HG02973 (cell line): ENCODE data around the gene ABHD8.
A peak's percentile ranks its signal among the peaks of the same experiment; 100 is the strongest.

Source experiments
- ATAC-seq: cut with Tn5 transposase; IDR thresholded peaks from one replicate; pipeline ENCODE4 v1.9.1; 2021; ENCODE audit warnings: moderate library complexity; ENCODE audit not compliant: unreplicated experiment

The ABHD8 gene, protein sequence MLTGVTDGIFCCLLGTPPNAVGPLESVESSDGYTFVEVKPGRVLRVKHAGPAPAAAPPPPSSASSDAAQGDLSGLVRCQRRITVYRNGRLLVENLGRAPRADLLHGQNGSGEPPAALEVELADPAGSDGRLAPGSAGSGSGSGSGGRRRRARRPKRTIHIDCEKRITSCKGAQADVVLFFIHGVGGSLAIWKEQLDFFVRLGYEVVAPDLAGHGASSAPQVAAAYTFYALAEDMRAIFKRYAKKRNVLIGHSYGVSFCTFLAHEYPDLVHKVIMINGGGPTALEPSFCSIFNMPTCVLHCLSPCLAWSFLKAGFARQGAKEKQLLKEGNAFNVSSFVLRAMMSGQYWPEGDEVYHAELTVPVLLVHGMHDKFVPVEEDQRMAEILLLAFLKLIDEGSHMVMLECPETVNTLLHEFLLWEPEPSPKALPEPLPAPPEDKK

DNA sequence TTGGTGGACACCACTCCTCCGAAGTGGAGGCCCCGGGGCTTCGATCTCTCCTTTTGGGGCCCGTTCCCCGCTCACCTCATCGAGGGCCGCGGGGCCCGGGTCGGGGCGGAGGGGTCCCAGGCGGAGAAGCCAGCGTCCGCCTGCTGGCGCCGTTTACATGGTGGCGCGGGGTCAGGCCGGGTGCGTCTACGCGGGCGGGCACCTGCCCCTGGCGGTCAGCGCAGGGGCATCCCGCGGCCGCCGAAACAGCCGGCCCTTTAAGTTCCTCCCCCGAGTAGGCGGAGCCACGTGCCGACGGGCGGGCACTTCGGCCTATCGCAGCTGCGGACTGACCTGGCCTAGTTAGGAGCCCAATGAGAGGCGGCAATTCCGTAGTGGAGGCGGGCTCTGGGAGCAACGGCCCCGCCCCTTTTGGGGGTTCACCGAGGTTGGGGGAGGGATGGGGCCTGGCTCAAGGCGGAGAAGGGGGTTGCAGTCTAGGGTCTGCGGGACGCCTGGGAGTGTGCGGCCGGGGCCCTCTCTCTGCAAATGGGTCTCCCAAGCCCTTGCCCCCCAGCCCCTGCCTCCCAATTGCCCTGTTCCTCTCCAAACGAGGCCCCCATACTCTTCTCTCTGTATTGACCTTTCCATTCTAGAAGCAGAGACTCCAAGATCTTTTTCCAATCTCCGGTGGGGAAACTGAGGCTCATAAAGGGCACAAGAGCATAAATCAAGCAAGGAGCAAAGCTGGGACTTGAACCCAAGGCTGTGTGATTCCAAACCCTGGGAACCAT, at the start of gene ABHD8:
Gene ABHD8 (minus strand): TSS at position 259 of the 773 bp plus-strand sequence. CDS start 1,809 bp downstream, outside the sequence.
- ATAC-seq, result peak; percentile 61

DNA sequence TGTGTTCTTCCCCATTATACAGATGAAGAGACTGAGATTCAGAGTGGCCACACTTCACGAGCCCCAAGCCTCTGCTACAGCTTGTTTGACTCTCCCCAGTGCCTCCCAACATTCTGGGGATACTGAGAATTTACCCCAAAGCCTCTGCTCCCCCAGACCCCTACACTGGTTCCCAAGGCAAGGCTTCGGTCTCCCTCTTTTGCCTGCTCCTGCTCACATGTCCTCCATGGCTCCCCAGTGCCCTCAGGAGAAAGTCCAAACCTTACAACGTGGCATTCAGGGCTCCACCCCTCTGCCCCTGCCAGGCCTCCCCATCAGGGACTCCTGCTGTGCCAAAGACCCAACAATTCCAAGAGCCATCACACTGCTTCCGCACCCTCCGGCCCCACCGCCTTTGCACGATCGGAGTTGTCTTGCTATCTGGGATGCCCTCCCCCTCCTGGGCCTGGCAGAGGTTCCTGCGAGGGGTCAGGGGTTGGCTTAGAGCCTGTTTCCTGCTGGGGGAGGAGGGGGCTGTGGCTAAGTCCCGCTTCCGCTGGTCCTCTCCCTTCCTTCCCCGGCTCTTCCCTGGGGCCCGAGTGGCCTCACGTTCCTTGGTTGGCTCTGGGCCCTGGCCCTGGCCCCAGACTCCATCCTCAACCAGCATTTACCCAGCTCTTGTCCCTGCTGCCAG, 49.5 kb upstream of the ABHD8 start:
- no peak for ATAC-seq

DNA sequence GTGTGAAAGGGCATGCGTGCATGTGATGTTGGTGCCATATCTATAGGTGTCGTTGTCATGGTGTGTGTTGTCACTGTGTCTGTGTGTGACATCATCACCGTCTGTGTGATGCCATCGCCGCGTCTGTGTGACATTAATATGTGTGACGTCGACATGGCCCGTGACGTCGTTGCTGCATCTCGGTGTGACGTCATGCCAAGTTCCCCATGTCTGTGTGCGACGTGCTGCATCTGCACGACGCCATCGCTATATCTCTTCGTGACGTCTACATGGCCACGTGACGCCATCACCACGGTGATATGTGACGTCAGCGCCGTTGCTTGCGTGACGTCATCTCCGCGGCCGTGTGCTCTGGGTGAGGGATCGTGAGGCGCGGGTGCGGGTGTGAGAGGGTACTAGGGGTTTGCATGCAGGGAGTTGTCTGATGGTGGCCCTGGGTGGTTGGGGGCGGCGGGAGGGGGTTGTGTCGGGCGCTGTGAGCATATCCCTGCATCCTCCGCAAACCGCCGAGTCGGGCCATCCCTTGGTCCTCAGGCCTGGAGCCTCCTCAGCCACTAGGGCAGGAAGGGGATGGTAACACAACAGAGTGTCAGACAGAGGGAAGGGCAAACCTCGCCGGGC, 48.7 kb upstream of the ABHD8 start:
- no peak for ATAC-seq

DNA sequence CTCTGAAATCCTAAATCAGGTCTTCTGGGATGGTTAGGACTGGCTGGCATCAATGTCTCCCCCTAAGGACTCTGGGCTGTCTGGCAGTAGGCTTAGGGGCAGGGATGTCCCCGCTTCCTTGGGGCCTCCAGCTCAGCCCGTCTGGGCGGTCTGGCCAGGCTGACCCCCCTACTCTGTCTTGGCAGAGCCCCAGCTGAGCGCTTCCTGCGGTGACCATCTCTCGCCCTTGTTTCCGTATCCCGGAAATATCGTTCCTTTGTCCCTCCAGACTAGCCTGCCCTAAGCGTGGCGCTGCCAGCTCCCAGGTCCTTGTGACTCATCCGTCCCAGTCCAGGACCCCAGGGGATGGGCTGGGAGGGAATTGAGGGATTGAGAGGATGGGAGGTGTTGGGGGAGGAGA, 45.5 kb upstream of the ABHD8 start:
- no peak for ATAC-seq

DNA sequence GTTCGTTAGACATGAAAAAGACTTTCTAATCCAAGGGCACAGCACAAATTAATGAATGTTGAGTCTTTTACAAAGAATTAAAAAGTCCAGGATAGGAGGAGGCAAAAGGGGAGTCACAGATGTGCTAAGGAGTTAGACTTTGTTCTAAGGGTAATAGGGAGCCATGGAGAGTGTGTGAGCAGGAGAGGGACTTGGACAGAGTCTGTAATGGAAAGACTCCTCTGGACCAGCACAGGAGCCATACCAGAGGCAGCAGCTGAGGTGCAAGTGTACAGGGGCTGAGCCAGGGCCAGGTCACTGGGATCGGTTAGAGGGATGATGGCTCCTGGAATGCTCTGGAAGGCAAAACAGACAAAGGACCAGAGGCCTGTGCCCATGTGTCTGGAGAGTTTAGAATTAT, 44.7 kb upstream of the ABHD8 start:
- ATAC-seq, result no peak

DNA sequence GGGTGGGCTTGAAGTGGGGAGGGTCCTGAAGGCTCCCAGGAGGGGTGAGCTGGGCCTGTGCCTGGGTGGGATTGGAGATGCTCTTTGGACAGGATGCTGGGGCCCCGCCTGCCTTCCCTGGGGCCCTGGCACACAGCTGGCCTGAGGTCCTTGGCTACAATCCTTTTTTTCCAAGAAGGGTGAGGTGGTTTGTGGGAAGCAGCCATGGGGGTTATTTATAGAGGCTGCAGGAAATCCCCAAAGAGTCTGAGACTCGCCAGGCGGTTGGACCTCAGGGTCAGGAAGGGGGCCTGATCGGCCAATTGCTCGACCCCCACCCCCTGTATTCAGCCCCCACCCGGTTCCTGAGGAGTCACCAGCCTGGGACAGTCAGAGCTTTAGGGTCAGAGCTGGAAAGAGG, 44.1 kb upstream of the ABHD8 start:
- ATAC-seq, result no peak

DNA sequence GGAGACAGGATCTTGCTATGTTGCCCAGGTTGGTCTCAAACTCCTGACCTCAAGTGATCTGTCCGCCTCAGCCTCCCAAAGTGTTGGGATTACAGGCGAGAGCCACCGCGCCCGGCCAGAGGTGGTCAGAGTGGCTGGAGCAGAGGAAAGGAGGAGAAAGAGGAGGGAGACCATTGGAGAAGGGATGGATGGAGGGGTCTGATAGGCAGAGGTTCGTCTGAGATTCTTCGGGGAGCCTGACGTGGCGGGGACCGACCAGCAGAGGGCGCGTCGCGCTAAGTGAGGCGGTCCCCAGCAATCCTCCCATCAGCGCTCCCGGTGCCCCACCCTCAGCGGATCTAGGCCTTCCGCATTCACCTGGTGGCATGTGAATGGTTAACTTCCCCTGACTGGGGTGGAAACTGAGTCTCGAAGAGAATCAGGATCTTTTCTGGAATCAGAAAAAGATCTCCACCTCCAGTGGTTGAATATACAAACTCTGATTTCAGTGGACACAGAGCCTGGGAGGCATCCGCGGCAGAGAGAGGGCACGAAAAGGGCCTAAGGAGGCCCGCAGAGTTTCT, 43.0 kb upstream of the ABHD8 start:
- ATAC-seq, result no peak

DNA sequence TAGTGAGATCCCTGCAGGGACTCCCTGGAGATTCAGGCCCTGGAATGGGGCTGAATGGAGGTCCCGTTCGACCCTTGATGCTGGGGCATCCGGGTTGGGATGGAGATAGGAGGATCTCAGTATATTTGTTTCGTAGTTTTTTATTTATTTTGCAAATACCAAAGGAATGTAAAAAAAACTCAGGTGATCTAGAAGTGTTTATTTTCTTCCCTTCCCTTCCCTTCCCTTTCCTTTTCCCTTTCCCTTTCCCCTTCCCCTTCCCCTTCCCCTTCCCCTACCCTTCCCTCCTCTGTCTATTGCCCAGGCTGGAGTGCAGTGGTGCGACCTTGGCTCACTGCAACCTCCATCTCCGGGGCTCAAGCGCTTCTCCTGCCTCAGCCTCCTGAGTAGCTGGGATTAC, 38.6 kb upstream of the ABHD8 start:
- ATAC-seq, result no peak

DNA sequence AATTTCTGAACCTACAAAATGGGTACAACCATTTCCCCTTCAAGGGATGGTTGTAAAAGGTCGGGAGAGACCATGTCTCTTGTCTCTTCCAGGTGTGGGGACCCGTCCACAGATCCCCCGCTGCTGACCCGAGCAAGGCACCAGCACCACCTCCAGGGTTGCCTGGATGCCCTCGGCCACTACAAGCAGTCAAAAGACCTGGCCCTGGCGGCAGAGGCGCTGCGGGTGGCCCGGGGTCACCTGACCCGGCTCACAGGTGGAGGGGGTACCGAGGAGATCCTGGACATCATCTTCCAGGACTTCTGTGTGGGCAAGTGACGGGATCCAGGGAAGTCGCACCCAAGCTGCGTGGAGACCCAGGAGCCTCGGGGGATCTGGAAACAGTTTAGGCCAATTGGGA, 38.2 kb upstream of the ABHD8 start:
- no peak for ATAC-seq

DNA sequence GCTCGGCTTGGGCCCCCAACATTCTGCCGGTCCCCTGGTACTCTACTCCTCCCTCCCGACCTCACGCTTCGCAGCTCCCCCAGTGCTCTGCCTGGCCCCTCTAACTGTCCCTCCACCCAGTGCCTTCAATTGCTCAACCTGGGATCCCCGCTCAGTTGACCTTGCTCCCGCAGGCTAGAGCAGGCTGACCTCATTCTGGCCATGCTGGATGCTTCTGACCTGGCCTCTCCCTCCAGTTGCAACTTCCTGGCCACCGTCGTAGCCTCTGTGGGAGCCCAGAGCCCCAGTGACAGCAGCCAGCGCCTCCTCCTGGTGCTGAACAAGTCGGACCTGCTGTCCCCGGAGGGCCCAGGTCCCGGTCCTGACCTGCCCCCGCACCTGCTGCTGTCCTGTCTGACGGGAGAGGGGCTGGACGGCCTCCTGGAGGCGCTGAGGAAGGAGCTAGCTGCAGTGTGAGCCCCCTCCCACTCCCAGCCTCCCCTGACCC, 37.7 kb upstream of the ABHD8 start:
- ATAC-seq, result no peak

DNA sequence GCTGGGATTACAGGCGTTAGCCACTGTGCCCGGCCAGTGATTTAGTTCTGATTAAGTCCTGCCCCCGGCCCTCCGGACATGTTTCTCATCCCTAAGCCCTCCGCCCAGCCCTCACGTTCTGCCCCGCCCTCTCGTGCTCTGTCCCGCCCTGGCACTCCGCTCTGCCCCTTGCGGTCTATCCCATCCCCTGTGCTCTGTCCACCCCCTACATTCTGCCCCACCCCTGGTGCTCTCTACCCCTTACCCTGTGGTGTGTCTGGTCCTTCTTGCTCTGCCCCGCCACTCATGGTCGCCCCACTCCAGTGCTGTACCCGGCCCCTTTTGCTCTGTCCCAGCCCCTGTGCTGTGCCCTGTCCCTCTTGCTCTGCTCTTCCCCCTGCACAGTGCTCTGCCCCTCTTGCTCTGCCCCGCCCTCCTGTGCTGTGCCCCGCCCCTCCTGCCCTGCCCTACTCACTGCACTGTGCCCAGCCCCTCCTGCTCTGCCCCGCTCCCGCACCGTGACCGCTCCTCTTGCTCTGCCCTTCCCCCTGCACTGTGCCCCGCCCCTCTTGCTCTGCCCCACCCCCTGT, 37.2 kb upstream of the ABHD8 start:
- ATAC-seq, result no peak

DNA sequence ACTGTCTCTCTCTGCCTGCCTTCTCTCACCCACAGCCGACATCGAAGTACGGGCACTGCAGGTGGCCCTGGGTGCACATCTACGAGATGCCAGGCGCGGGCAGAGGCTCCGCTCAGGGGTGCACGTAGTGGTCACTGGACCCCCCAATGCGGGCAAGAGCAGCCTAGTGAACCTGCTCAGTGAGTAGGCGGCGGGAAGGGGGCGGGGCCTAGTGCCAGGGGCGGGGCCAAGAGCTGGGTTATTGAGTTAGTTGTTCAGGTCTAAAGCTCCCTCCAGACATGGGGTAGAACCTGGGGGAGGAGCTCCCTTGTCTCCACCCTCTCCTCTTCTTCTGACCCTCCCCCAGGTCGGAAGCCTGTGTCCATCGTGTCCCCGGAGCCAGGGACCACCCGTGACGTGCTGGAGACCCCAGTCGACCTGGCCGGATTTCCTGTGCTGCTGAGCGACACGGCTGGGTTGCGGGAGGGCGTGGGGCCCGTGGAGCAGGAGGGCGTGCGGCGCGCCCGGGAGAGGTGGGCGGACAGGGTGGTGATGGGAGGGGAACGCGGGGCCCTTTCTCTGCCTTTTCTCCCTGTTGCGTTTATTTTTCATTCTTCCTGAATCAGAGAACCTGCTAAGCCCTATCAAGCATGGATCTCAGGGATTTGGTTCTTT, 36.0 kb upstream of the ABHD8 start:
- no peak for ATAC-seq

DNA sequence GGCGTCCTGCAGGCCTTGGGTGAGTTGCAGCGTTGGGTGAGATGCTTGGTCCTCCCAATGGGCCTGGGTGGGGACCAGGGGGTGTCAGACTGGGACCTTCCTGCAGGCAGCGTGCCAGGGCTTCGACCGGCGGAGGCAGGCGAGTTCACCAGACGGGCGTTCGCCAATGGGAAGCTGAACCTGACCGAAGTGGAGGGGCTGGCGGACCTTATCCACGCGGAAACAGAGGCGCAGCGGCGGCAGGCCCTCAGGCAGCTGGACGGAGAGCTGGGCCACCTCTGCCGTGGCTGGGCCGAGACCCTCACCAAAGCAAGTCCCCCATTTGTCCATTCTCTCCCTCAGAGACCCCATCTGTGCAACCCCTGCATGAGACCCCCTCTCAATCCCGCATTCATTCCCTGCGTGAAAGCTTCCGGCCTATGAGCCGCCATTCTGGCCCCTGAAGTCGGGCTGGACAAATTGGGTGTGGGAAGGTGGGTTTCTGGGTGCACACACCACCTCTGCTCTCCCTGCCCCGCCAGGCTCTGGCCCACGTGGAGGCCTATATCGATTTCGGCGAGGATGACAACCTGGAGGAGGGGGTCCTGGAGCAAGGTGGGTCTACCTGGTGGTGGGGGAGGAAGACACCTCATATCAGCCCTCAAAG, 35.3 kb upstream of the ABHD8 start:
- no peak for ATAC-seq

DNA sequence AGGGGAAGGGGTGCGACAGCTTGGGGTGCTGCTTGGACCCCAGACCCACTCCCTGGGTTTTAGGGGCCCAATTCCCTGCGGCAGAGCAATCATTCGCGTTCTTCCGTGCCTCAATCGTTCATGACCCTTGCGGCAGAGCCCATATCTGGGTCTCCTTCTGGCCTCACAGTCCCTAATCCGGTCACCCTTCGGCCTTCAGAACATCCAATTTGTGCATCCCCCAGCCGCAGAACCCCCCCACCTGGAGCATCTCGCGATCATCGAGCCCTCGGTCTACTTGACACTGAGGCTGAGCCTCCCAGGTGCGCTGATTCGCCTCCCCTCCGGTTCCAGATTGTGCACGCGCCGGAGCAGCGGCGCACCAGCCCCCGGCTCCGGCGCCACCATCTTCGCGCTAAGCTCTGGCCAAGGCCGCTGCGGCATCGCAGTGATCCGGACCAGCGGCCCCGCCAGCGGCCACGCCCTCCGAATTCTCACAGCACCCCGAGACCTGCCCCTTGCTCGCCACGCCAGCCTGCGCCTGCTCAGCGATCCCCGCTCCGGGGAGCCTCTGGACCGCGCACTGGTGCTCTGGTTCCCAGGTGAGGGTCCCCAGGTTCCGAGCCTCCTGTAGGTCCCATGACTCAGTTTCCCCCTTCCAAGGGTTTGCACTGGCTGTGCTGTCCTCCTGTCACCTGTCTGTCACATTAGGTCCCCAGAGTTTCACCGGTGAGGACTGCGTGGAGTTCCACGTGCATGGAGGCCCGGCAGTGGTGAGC, 34.6 kb upstream of the ABHD8 start:
- peak; percentile 4 for ATAC-seq

DNA sequence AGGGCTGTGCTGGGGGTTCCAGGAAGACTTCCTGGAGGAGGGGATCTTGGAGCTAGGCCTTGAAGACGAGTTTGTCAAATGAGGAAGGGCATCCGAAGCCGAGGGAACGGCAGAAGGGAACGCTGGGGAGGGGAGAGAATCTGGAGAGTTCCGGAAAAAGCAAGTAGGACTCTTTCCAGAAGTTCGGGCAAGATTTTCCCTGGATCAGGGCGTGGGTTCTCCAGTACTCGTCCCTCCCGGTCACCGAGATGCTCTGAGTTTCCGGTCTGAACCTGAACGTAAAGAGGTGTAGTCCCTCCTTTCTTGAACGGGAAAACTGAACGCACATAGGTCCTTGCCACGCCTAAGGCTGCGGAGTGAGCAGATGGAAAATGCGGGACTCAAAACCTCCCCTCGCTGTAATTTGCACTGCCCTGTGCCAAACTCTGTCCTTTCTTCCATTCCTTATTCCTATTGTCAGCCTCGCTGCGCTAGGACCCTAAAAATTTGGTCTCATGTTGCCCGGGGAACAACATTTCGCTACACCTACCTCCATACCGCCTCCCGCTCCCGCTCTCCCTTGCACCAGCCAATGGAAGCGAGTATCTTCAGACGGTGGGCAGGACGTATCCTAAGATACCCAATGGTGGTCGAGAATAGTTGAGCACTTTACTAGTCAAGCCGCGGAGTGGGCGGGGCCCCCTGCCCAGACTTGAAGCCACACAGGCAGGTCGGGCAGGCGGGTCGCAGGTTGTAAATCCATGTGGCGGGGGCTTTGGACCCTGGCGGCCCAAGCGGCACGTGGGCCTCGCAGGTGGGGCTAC, 33.8 kb upstream of the ABHD8 start, which contains the start of gene GTPBP3:
Gene GTPBP3 (plus strand): TSS at position 682 of the 803 bp plus-strand sequence. CDS start 59 bp downstream, at position 741.
- peak; percentile 62 for ATAC-seq

DNA sequence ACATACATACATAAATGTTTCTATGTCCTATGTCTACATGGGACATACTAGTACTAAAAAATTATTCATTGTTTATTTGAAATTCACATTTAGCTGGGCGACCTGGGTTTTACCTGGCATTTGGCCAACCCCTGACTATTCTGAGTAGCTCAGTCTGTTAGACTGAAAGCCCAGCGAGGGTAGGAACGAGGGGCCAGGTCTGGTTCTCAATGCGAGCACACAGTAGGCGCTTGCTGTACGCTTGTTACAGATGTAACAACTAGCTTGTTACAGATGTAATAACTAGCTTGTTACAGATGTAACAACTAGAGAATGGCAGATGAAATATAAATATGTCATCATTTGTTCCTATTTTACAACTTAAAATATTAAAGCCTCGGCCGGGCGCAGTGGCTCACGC, 32.4 kb upstream of the ABHD8 start:
- no peak for ATAC-seq
